HCT116 (cell line): Measurements from ENCODE around the gene HSD17B13. TPM values are rescaled to one million over a fixed set of nuclear protein-coding genes. Genes with fewer than 3 reads are reported as not detected.

ENCODE experiments used
- ATAC-seq: fragments of 200-7000 bp; cut with Tn5 transposase; 2 replicates; pipeline ENCODE4 v1.9.1; 2020; ENCODE audit warnings: mild to moderate bottlenecking, moderate library complexity
- BruUV-seq: library from RNA; stranded (reverse); fragments of 400-500 nt; replicated peaks from 2 replicates; lab custom pipeline; 2021; lab: Mats Ljungman, UMichigan
- CTCF ChIA-PET: fragments of 300-600 bp; sonication (Branson Sonifier 250); formaldehyde crosslinking; loops from one replicate; lab custom pipeline; 2021; ENCODE audit warnings: antibody characterized with exemption; lab: Charles Lee
- POLR2A ChIA-PET: fragments of 300-600, 350-600 bp; sonication (Branson Sonifier 250); formaldehyde crosslinking; loops from one replicate; lab custom pipeline; 2021; ENCODE audit warnings: antibody characterized with exemption; lab: Charles Lee
- RAD21 ChIA-PET, 2 experiments: fragments of 300-600 bp; sonication (Branson Sonifier 250); formaldehyde crosslinking; loops; one replicate each; lab custom pipeline; 2023; ENCODE audit warnings: low total read pairs in 2 of 2; ENCODE audit not compliant: uncharacterized antibody in 2 of 2, unreplicated experiment in 2 of 2, low non-redundant PET in 1 of 2; lab: Charles Lee
- DNase-seq: peaks from one replicate; pipeline ENCODE4 v3.0.0-alpha.2; 2010; ENCODE audit warnings: low read depth, low spot score
- H2AFZ ChIP-seq: fragments of 200-600 bp; shearing (Covaris generic), sonication (generic); 2 replicates; pipeline ENCODE4 v1.6.1; 2017; ENCODE audit warnings: low read depth, mixed run types, mixed read lengths, antibody characterized with exemption, low read length; ENCODE audit not compliant: poor library complexity, severe bottlenecking
- H3K27ac ChIP-seq: 2 replicates; pipeline ENCODE4 v1.5.1; 2012; ENCODE audit warnings: low read depth, low read length
- H3K27me3 ChIP-seq: fragments of 200-600 bp; sonication (generic); 2 replicates; pipeline ENCODE4 v1.6.1; 2016; ENCODE audit warnings: mixed run types, low read length, mixed read lengths; ENCODE audit not compliant: insufficient read depth
- H3K36me3 ChIP-seq, 2 experiments: fragments of 200-500 bp in 1 of 2; fragments of 200-600 bp in 1 of 2; sonication (Bioruptor generic) in 1 of 2; sonication (generic) in 1 of 2; 2 replicates each; pipeline versions ENCODE4 v1.5.1 to v1.6.1; 2014 to 2016; ENCODE audit warnings: low read length in 2 of 2, inconsistent platforms in 1 of 2, mixed read lengths in 1 of 2, mixed run types in 1 of 2; ENCODE audit not compliant: insufficient read depth in 2 of 2, control insufficient read depth in 1 of 2
- H3K4me1 ChIP-seq, 2 experiments: fragments of 200-600 bp in 1 of 2; sonication (generic) in 1 of 2; 2 replicates each; pipeline versions ENCODE4 v1.5.1 to v1.6.1; 2012 to 2017; ENCODE audit warnings: low read length in 2 of 2, inconsistent platforms in 1 of 2, mild to moderate bottlenecking in 1 of 2, mixed read lengths in 1 of 2, mixed run types in 1 of 2, moderate library complexity in 1 of 2; ENCODE audit not compliant: insufficient read depth in 2 of 2, control insufficient read depth in 1 of 2
- H3K4me2 ChIP-seq: fragments of 200-600 bp; sonication (generic); 2 replicates; pipeline ENCODE4 v1.6.1; 2017; ENCODE audit warnings: mixed run types, low read length, mixed read lengths
- H3K4me3 ChIP-seq, 2 experiments: fragments of 200-600 bp in 1 of 2; sonication (generic) in 1 of 2; replicated peaks in 1 of 2; 2 replicates each; pipeline ENCODE4 v1.5.1; 2011 to 2016; ENCODE audit warnings: low read length in 2 of 2, control low read depth in 1 of 2, low read depth in 1 of 2, mild to moderate bottlenecking in 1 of 2, mixed read lengths in 1 of 2, mixed run types in 1 of 2
- H3K79me2 ChIP-seq: fragments of 200-600 bp; sonication (generic); 2 replicates; pipeline ENCODE4 v1.6.1; 2017; ENCODE audit warnings: mild to moderate bottlenecking, mixed run types, low read length, moderate library complexity, mixed read lengths; ENCODE audit not compliant: insufficient read depth
- H3K9ac ChIP-seq: fragments of 200-600 bp; sonication (generic); 2 replicates; pipeline ENCODE4 v1.6.1; 2016; ENCODE audit warnings: low read length, mixed read lengths
- H3K9me2 ChIP-seq: fragments of 200-600 bp; sonication (generic), shearing (Covaris generic); 2 replicates; pipeline ENCODE4 v1.6.1; 2017; ENCODE audit warnings: mixed run types, mild to moderate bottlenecking, moderate library complexity; ENCODE audit not compliant: insufficient read depth
- H3K9me3 ChIP-seq, 2 experiments: fragments of 200-500 bp in 1 of 2; fragments of 200-600 bp in 1 of 2; sonication (Bioruptor generic) in 1 of 2; sonication (generic) in 1 of 2; 2 replicates each; pipeline ENCODE4 v1.6.1; 2014 to 2017; ENCODE audit warnings: low read length in 2 of 2, mixed read lengths in 2 of 2, inconsistent platforms in 1 of 2, low read depth in 1 of 2, mild to moderate bottlenecking in 1 of 2, mixed run types in 1 of 2, moderate library complexity in 1 of 2; ENCODE audit not compliant: control insufficient read depth in 1 of 2, insufficient read depth in 1 of 2
- H4K20me1 ChIP-seq: fragments of 200-600 bp; sonication (generic), shearing (Covaris generic); 2 replicates; pipeline ENCODE4 v1.6.1; 2017; ENCODE audit warnings: mixed run types, mild to moderate bottlenecking, moderate library complexity; ENCODE audit not compliant: insufficient read depth
- CBX3 ChIP-seq: IDR thresholded peaks from 2 replicates; pipeline ENCODE4 v1.6.1; 2012; ENCODE audit warnings: low read depth
- CTCF ChIP-seq, 3 experiments: fragments of 200-600 bp in 1 of 3; sonication (generic) in 1 of 3; IDR thresholded peaks in 2 of 3; conservative IDR thresholded peaks in 1 of 3; 2 replicates each; pipeline ENCODE4 v1.5.1; 2012 to 2017; ENCODE audit warnings: low read depth in 2 of 3, low read length in 2 of 3, antibody characterized with exemption in 1 of 3, borderline replicate concordance in 1 of 3, control low read depth in 1 of 3, mild to moderate bottlenecking in 1 of 3, mixed read lengths in 1 of 3, mixed run types in 1 of 3, moderate library complexity in 1 of 3; ENCODE audit not compliant: insufficient read depth in 1 of 3
- EGR1 ChIP-seq: IDR thresholded peaks from 2 replicates; pipeline ENCODE4 v1.6.1; 2012; ENCODE audit warnings: low read depth
- EZH2phosphoT487 ChIP-seq: fragments of 200-600 bp; IDR thresholded peaks from 2 replicates; pipeline ENCODE4 v1.6.1; 2018; ENCODE audit warnings: antibody characterized with exemption, borderline replicate concordance
- FOSL1 ChIP-seq: IDR thresholded peaks from 2 replicates; pipeline ENCODE4 v1.6.1; 2012; ENCODE audit warnings: low read depth
- POLR2A ChIP-seq: IDR thresholded peaks from 2 replicates; pipeline ENCODE4 v1.7.0; 2011; ENCODE audit warnings: borderline replicate concordance; ENCODE audit not compliant: insufficient read depth, insufficient read length; ENCODE audit errors: extremely low read depth
- POLR2AphosphoS5 ChIP-seq: IDR thresholded peaks from 2 replicates; pipeline ENCODE4 v1.6.1; 2011; ENCODE audit warnings: mild to moderate bottlenecking, low read depth, low read length, moderate library complexity
- RAD21 ChIP-seq: IDR thresholded peaks from 2 replicates; pipeline ENCODE4 v1.6.1; 2012; ENCODE audit warnings: low read depth, mild to moderate bottlenecking
- REST ChIP-seq: IDR thresholded peaks from 2 replicates; pipeline ENCODE4 v1.6.1; 2012; ENCODE audit warnings: low read depth
- SIN3A ChIP-seq: IDR thresholded peaks from 2 replicates; pipeline ENCODE4 v1.6.1; 2012; ENCODE audit warnings: low read depth
- SP1 ChIP-seq: IDR thresholded peaks from 2 replicates; pipeline ENCODE4 v1.6.1; 2012; ENCODE audit warnings: low read depth
- SRF ChIP-seq: IDR thresholded peaks from 2 replicates; pipeline ENCODE4 v1.6.1; 2012; ENCODE audit warnings: low read depth
- TCF7L2 ChIP-seq: IDR thresholded peaks from 2 replicates; pipeline ENCODE4 v1.7.0; 2011; ENCODE audit warnings: borderline replicate concordance, inconsistent platforms; ENCODE audit not compliant: insufficient read depth, insufficient read length; ENCODE audit errors: extremely low read depth
- intact Hi-C: fragments of 100-400 bp; cut with micrococcal nuclease; formaldehyde crosslinking; loops from 2 replicates; pipeline ENCODE4 v1.10.0; 2022
- total RNA-seq: library from RNA; stranded (reverse); gene quantifications from one replicate; pipeline ENCODE4 v1.2.1, GENCODE V29; 2021; ENCODE audit not compliant: unreplicated experiment
- TF ChIP-seq, protein P1 (sequence below): IDR thresholded peaks from 2 replicates; pipeline ENCODE4 v1.6.1; 2012

HSD17B13 gene
- total RNA-seq, 1 experiment from 2014 or later, result 0.81 TPM

DNA sequence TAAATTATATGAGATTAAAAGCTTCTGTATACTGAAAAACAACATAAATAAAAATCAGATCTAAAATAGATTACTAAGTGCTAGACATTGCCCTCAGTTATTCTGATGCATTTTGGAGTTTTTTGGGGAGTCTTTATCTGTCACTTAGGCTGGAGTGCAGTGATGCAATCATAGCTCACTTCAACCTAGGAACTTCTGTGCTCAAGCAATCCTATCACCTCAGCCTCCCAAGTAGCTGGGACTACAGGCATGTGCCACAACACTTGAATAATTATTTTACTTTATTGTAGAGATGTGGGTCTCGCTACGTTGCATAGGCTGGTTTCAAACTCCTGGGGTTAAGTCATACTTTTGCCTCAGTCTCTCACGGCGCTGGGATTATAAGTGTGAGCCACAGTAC is 36.6 kb upstream of the HSD17B13 start:
- no peak for ATAC-seq
- CTCF ChIA-PET, result no interaction called here
- Histone ChIP-seq H3K9me2 (no peaks in the 10 kb centered on the region), H2AFZ (no peak overlapping the region), H3K27me3 (no peaks in the 10 kb centered on the region), H3K4me2 (no peak overlapping the region), H3K36me3 (peaks cover 10 to 29% of the 10 kb centered on the region in 2 experiments; a peak in 3 of 4 replicates), H3K79me2 (peaks cover 12% of the 10 kb centered on the region; the same call in 1 of the 2 replicates), H3K27ac (no peak overlapping the region), H3K4me1 (no peaks in the 10 kb centered on the region), H4K20me1 (no peaks in the 10 kb centered on the region), H3K9me3 (no peaks in the 10 kb centered on the region), H3K4me3 (no peak overlapping the region), H3K9ac (no peak overlapping the region)
- intact Hi-C loops, result loop anchor here (5.0 kb wide), 1 partner anchor 108 kb away; no protein-coding TSS in a partner anchor
- POLR2A ChIA-PET, result no interaction called here
- TF ChIP-seq POLR2AphosphoS5, result no peak
- no peak for DNase-seq
- RAD21 ChIA-PET, result no interaction called here
- no TSS peak for BruUV-seq

- Histone ChIP-seq H3K36me3 (peaks cover 10 to 21% of the 10 kb centered on the region in 2 experiments; a peak in 3 of 4 replicates), H3K27ac (no peak overlapping the region), H3K79me2 (peaks cover 12% of the 10 kb centered on the region; the same call in 1 of the 2 replicates), H3K9me2 (no peaks in the 10 kb centered on the region), H3K4me2 (no peak overlapping the region), H4K20me1 (no peaks in the 10 kb centered on the region), H3K4me1 (no peaks in the 10 kb centered on the region), H3K9ac (no peak overlapping the region), H2AFZ (no peak overlapping the region), H3K9me3 (no peaks in the 10 kb centered on the region), H3K4me3 (no peak overlapping the region), H3K27me3 (no peaks in the 10 kb centered on the region)
- no TSS peak for BruUV-seq
- ATAC-seq, result no peak
- intact Hi-C loops, result loop anchor here (5.0 kb wide), 1 partner anchor 110 kb away; no protein-coding TSS in a partner anchor
- POLR2A ChIA-PET, result interaction anchor here (0.7 kb wide), 1 partner anchor 421 kb away, joined by 4 read pairs; no protein-coding TSS in a partner anchor
- no peak for DNase-seq
- RAD21 ChIA-PET, result no interaction called here
- CTCF ChIA-PET, result no interaction called here
- TF ChIP-seq CBX3, result no peak
- no peak for TF ChIP-seq REST
- TF ChIP-seq CTCF (IDR thresholded peaks at IDR 0.05 in 2 of 3, conservative IDR thresholded peaks at IDR 0.05 in 1 of 3; ENCODE audit: borderline replicate concordance in 1 of 3, insufficient read depth in 1 of 3, low read depth in 2 of 3, low read length in 2 of 3), result no peak
- TF ChIP-seq POLR2A, result no peak
- TF ChIP-seq EGR1, result no peak
- TF ChIP-seq FOSL1, result no peak
- TF ChIP-seq EZH2phosphoT487, result no peak
- no peak for TF ChIP-seq SRF
- no peak for TF ChIP-seq SP1
- TF ChIP-seq TCF7L2, result no peak
- TF ChIP-seq POLR2AphosphoS5, result no peak
- TF ChIP-seq, protein P1, sequence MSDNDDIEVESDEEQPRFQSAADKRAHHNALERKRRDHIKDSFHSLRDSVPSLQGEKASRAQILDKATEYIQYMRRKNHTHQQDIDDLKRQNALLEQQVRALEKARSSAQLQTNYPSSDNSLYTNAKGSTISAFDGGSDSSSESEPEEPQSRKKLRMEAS, result no peak
- TF ChIP-seq RAD21, result no peak
- no peak for TF ChIP-seq SIN3A
Observed at GRCh38 chr4:87356832-87357526, 34.3 kb upstream of the HSD17B13 start.
